ENCODE data around the gene LRRC63.

LRRC63 gene

DNA sequence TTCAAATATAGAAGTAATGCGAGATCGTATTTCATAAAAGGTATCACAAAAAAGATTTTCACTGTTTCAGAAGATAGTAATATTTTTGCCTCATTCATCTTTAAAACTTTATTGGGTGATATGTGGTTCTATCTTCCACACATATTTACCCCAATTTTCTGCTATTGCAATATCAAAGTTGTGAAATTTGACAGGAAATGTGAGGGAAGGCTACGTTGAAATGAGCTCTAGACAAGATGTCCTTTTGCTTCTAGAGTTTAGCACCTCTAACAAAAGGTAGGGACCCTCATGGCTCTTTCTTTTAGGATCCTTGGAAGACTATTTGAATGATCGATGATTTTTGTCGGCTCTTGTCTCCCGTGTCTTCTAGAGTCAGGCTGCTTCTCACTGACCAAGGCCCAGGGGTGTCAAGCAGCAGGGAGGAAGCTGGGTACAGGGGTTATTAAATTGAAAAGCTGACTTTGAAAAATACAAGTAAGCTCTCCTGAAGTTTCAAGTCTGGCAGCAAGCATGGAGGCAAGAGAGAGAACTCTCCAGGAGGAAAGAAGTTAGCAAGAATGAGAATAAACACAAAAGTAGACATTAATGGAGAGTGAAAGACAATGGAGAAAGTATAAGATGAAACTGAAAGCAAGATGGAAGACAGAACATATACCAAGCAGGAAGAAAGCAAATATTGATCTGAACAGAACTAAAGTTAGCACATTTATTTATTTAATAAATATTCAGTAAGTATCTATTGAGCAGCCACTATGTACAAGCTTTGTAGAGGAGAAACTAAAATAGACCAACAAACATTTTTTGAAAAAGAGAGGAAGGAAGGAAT is 101.9 kb downstream of the LRRC63 start:
- Histone ChIP-seq H2BK5ac (ENCODE audit: low read length) (no peak overlapping the region), H3K4me3 (ENCODE audit: low read length in 2 of 2) (no peak overlapping the region), H3K23ac (ENCODE audit: low read depth, low read length, poor library complexity) (no peak overlapping the region), H2BK120ac (ENCODE audit: low read depth, low read length) (no peak overlapping the region), H2BK15ac (ENCODE audit: low read length) (no peak overlapping the region), H3K4me1 (ENCODE audit: control insufficient read depth in 2 of 2, insufficient read depth in 1 of 2, low read depth in 1 of 2, low read length in 2 of 2) (no peaks in the 10 kb centered on the region), H3K36me3 (replicated peaks in 1 of 2; ENCODE audit: control insufficient read depth in 2 of 2, insufficient read depth in 2 of 2, low read length in 2 of 2) (no peaks in the 10 kb centered on the region), H3K4ac (ENCODE audit: low read length) (no peak overlapping the region), H3K14ac (ENCODE audit: low read length) (no peak overlapping the region), H2AFZ (ENCODE audit: low read length) (no peak overlapping the region), H3K9ac (ENCODE audit: low read depth, low read length, poor library complexity) (no peak overlapping the region), H3K27ac (replicated peaks; ENCODE audit: low read length) (no peak overlapping the region), H3K18ac (ENCODE audit: low read length) (no peak overlapping the region), H2BK12ac (ENCODE audit: low read length) (no peak overlapping the region), H4K91ac (ENCODE audit: low read depth, low read length, poor library complexity) (no peak overlapping the region), H4K8ac (ENCODE audit: low read depth, low read length) (no peak overlapping the region), H3K27me3 (ENCODE audit: control insufficient read depth in 3 of 3, insufficient read depth in 3 of 3, low read depth in 1 of 3, low read length in 3 of 3) (no peaks in the 10 kb centered on the region), H2AK5ac (ENCODE audit: low read depth, low read length) (no peak overlapping the region), H3K4me2 (ENCODE audit: insufficient read depth, low read length, poor library complexity, severe bottlenecking) (no peak overlapping the region), H3K79me1 (ENCODE audit: low read depth, low read length) (no peaks in the 10 kb centered on the region), H3K9me3 (replicated peaks in 1 of 2; ENCODE audit: control insufficient read depth in 2 of 2, insufficient read depth in 1 of 2, low read depth in 1 of 2, low read length in 2 of 2) (peaks cover 2 to 4% of the 10 kb centered on the region in 2 donors)
- no CpG with 5 or more reads among the region's 6 CpGs for WGBS, 2 donors (ENCODE audit: extremely low coverage in 2 of 2, insufficient read length in 2 of 2, insufficient replicate concordance in 1 of 2)
- no peak for DNase-seq (ENCODE audit: low spot score)

DNA sequence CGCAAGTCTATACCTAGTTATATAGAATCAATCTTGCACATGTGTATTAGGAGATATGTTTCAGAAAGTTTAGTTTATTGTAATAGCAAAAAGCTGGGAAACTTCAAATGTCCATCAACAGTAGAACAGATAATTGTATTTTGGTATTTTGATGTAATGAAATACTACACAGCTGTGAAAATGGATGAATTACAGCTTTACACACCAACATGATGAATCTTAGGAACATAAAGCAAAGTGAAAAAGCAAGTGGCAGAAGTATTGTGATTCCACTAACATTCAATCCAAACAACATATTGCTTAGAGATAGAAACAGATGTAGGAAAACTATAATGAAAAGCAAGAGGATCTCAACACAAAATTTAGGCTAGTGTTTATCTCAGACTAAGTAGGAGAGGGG is 102.9 kb downstream of the LRRC63 start:
- no CpG with 5 or more reads among the region's 1 CpG for whole genome bisulfite sequencing, 2 donors (ENCODE audit: extremely low coverage in 2 of 2, insufficient read length in 2 of 2, insufficient replicate concordance in 1 of 2)
- H3K27me3 ChIP-seq (ENCODE audit: control insufficient read depth in 3 of 3, insufficient read depth in 3 of 3, low read depth in 1 of 3, low read length in 3 of 3) = no peaks in the 10 kb centered on the region
- no peak overlapping the region for H3K27ac ChIP-seq (replicated peaks; ENCODE audit: low read length)
- no peak overlapping the region for H2BK5ac ChIP-seq (ENCODE audit: low read length)
- peaks cover 2 to 4% of the 10 kb centered on the region in 2 donors for H3K9me3 ChIP-seq (replicated peaks in 1 of 2; ENCODE audit: control insufficient read depth in 2 of 2, insufficient read depth in 1 of 2, low read depth in 1 of 2, low read length in 2 of 2)
- no peaks in the 10 kb centered on the region for H3K4me1 ChIP-seq (ENCODE audit: control insufficient read depth in 2 of 2, insufficient read depth in 1 of 2, low read depth in 1 of 2, low read length in 2 of 2)
- H3K4me3 ChIP-seq (ENCODE audit: low read length in 2 of 2) = no peak overlapping the region
- no peak overlapping the region for H4K8ac ChIP-seq (ENCODE audit: low read depth, low read length)
- no peak overlapping the region for H2AFZ ChIP-seq (ENCODE audit: low read length)
- H3K36me3 ChIP-seq (replicated peaks in 1 of 2; ENCODE audit: control insufficient read depth in 2 of 2, insufficient read depth in 2 of 2, low read length in 2 of 2) = no peaks in the 10 kb centered on the region
- H2BK15ac ChIP-seq (ENCODE audit: low read length) = no peak overlapping the region
- H3K79me1 ChIP-seq (ENCODE audit: low read depth, low read length) = no peaks in the 10 kb centered on the region
- no peak overlapping the region for H3K4ac ChIP-seq (ENCODE audit: low read length)
- H3K18ac ChIP-seq (ENCODE audit: low read length) = no peak overlapping the region
- H3K23ac ChIP-seq (ENCODE audit: low read depth, low read length, poor library complexity) = no peak overlapping the region
- no peak overlapping the region for H4K91ac ChIP-seq (ENCODE audit: low read depth, low read length, poor library complexity)
- no peak overlapping the region for H3K9ac ChIP-seq (ENCODE audit: low read depth, low read length, poor library complexity)
- no peak overlapping the region for H2BK120ac ChIP-seq (ENCODE audit: low read depth, low read length)
- no peak for DNase-seq (ENCODE audit: low spot score)
- H3K4me2 ChIP-seq (ENCODE audit: insufficient read depth, low read length, poor library complexity, severe bottlenecking) = no peak overlapping the region
- no peak overlapping the region for H2AK5ac ChIP-seq (ENCODE audit: low read depth, low read length)
- H3K14ac ChIP-seq (ENCODE audit: low read length) = no peak overlapping the region
- no peak overlapping the region for H2BK12ac ChIP-seq (ENCODE audit: low read length)

DNA sequence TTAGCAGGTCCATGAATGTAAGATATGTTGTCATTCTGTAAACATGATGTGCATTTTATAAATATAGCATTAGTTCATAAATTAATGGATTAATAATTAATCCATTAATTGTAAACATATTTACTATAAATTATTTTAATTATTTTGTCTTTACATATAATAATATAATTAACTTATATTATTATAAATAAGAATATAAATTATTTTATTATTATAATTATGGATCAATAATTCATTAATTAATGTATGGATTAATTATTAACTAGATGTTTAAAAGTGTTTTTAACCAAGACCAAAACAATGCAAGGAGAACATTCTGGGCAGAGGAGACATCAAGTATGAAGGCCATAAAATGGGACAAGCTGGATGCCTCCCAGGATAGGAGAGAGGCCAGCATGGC is 103.3 kb downstream of the LRRC63 start:
- no peak overlapping the region for H2AK5ac ChIP-seq (ENCODE audit: low read depth, low read length)
- no peak overlapping the region for H2BK12ac ChIP-seq (ENCODE audit: low read length)
- H3K36me3 ChIP-seq (replicated peaks in 1 of 2; ENCODE audit: control insufficient read depth in 2 of 2, insufficient read depth in 2 of 2, low read length in 2 of 2) = no peaks in the 10 kb centered on the region
- H3K4ac ChIP-seq (ENCODE audit: low read length) = no peak overlapping the region
- no peak overlapping the region for H2BK120ac ChIP-seq (ENCODE audit: low read depth, low read length)
- no peak overlapping the region for H4K8ac ChIP-seq (ENCODE audit: low read depth, low read length)
- no peak overlapping the region for H3K23ac ChIP-seq (ENCODE audit: low read depth, low read length, poor library complexity)
- no peaks in the 10 kb centered on the region for H3K27me3 ChIP-seq (ENCODE audit: control insufficient read depth in 3 of 3, insufficient read depth in 3 of 3, low read depth in 1 of 3, low read length in 3 of 3)
- no peak overlapping the region for H3K4me2 ChIP-seq (ENCODE audit: insufficient read depth, low read length, poor library complexity, severe bottlenecking)
- no peak for DNase-seq (ENCODE audit: low spot score)
- H2BK15ac ChIP-seq (ENCODE audit: low read length) = no peak overlapping the region
- no peaks in the 10 kb centered on the region for H3K79me1 ChIP-seq (ENCODE audit: low read depth, low read length)
- H3K9ac ChIP-seq (ENCODE audit: low read depth, low read length, poor library complexity) = no peak overlapping the region
- no peak overlapping the region for H3K27ac ChIP-seq (replicated peaks; ENCODE audit: low read length)
- H3K4me3 ChIP-seq (ENCODE audit: low read length in 2 of 2) = no peak overlapping the region
- H2BK5ac ChIP-seq (ENCODE audit: low read length) = no peak overlapping the region
- no peak overlapping the region for H3K14ac ChIP-seq (ENCODE audit: low read length)
- no peaks in the 10 kb centered on the region for H3K4me1 ChIP-seq (ENCODE audit: control insufficient read depth in 2 of 2, insufficient read depth in 1 of 2, low read depth in 1 of 2, low read length in 2 of 2)
- H3K18ac ChIP-seq (ENCODE audit: low read length) = no peak overlapping the region
- H4K91ac ChIP-seq (ENCODE audit: low read depth, low read length, poor library complexity) = no peak overlapping the region
- H2AFZ ChIP-seq (ENCODE audit: low read length) = no peak overlapping the region
- peaks cover 0 to 2% of the 10 kb centered on the region in 2 donors for H3K9me3 ChIP-seq (replicated peaks in 1 of 2; ENCODE audit: control insufficient read depth in 2 of 2, insufficient read depth in 1 of 2, low read depth in 1 of 2, low read length in 2 of 2)

DNA sequence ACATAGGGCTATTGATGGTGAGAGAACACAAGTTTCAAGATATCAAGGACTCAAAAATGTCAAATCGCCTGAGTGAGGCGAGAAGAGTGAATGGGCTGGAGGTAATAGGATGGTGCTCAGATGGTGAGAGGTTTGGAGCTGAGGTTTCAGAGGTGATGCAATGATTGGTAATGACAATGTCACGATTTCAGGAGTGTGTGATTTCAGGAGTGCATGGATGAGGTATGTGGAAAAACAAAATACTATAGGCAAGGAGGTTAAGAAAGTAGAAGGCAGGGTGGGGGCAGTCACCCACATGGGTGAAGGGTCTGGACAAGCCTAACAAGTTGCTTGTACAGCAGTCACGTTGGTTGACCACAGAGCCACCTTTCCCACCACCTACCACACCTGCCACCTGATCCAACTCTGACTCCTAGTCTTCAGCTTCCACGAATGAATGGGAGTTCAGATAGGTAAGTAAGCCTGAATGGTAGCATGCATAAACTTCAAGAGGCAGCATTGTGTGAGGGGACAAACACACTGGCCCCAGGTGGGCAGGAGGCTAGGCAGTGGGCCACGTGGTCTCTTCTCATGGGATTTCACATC is 103.9 kb downstream of the LRRC63 start:
- Histone ChIP-seq H4K91ac (ENCODE audit: low read depth, low read length, poor library complexity) (no peak overlapping the region), H2BK12ac (ENCODE audit: low read length) (no peak overlapping the region), H2BK120ac (ENCODE audit: low read depth, low read length) (no peak overlapping the region), H3K79me1 (ENCODE audit: low read depth, low read length) (no peaks in the 10 kb centered on the region), H3K4me1 (ENCODE audit: control insufficient read depth in 2 of 2, insufficient read depth in 1 of 2, low read depth in 1 of 2, low read length in 2 of 2) (no peaks in the 10 kb centered on the region), H2BK15ac (ENCODE audit: low read length) (no peak overlapping the region), H3K4me2 (ENCODE audit: insufficient read depth, low read length, poor library complexity, severe bottlenecking) (no peak overlapping the region), H2AFZ (ENCODE audit: low read length) (no peak overlapping the region), H3K9ac (ENCODE audit: low read depth, low read length, poor library complexity) (no peak overlapping the region), H3K27ac (replicated peaks; ENCODE audit: low read length) (no peak overlapping the region), H2AK5ac (ENCODE audit: low read depth, low read length) (no peak overlapping the region), H3K4me3 (ENCODE audit: low read length in 2 of 2) (no peak overlapping the region), H3K23ac (ENCODE audit: low read depth, low read length, poor library complexity) (no peak overlapping the region), H4K8ac (ENCODE audit: low read depth, low read length) (no peak overlapping the region), H3K14ac (ENCODE audit: low read length) (no peak overlapping the region), H3K9me3 (replicated peaks in 1 of 2; ENCODE audit: control insufficient read depth in 2 of 2, insufficient read depth in 1 of 2, low read depth in 1 of 2, low read length in 2 of 2) (peaks cover 0 to 2% of the 10 kb centered on the region in 2 donors), H3K36me3 (replicated peaks in 1 of 2; ENCODE audit: control insufficient read depth in 2 of 2, insufficient read depth in 2 of 2, low read length in 2 of 2) (no peaks in the 10 kb centered on the region), H3K4ac (ENCODE audit: low read length) (no peak overlapping the region), H3K18ac (ENCODE audit: low read length) (no peak overlapping the region), H2BK5ac (ENCODE audit: low read length) (no peak overlapping the region), H3K27me3 (ENCODE audit: control insufficient read depth in 3 of 3, insufficient read depth in 3 of 3, low read depth in 1 of 3, low read length in 3 of 3) (no peaks in the 10 kb centered on the region)
- DNase-seq (ENCODE audit: low spot score) = no peak
- no CpG with 5 or more reads among the region's 6 CpGs for WGBS, 2 donors (ENCODE audit: extremely low coverage in 2 of 2, insufficient read length in 2 of 2, insufficient replicate concordance in 1 of 2)
